ENCODE results near the gene FOXD4L3.
"Not testable (repeated sequence)": the region's sequence is repeated elsewhere in the genome, so short reads cannot be mapped to it uniquely, and the experiment has no call there.

- not testable (repeated sequence) for TF ChIP-seq POLR2AphosphoS5 (IDR thresholded peaks at IDR 0.05); CTCF (IDR thresholded peaks at IDR 0.05 in 8 of 11, conservative IDR thresholded peaks at IDR 0.05 in 3 of 11); POLR2A (IDR thresholded peaks at IDR 0.05)
Measured at GRCh38 chr9:68336639-68337339, 34.1 kb downstream of the FOXD4L3 start.
